Spinal cord (tissue), 10 donors: ENCODE data around the gene GREB1L. TPM values are rescaled to one million over a fixed set of nuclear protein-coding genes. Genes with fewer than 3 reads are reported as not detected.

ENCODE experiments used
- DNase-seq, 6 donors: peaks; one replicate each; pipeline versions ENCODE4 v3.0.0 to v3.0.0-alpha.2; 2013 to 2015; ENCODE audit warnings: low spot score in 6 of 6, low read depth in 4 of 6
- H3K27ac ChIP-seq: one replicate; pipeline ENCODE4 v1.5.1; 2013; ENCODE audit warnings: low read depth, low read length, control low read depth
- H3K27me3 ChIP-seq: one replicate; pipeline ENCODE4 v1.6.1; 2013; ENCODE audit warnings: low read length; ENCODE audit not compliant: control insufficient read depth, insufficient read depth
- H3K36me3 ChIP-seq: one replicate; pipeline ENCODE4 v1.6.1; 2013; ENCODE audit warnings: low read length; ENCODE audit not compliant: control insufficient read depth, insufficient read depth
- H3K4me1 ChIP-seq: one replicate; pipeline ENCODE4 v1.6.1; 2013; ENCODE audit warnings: low read length; ENCODE audit not compliant: control insufficient read depth, insufficient read depth
- H3K4me3 ChIP-seq: one replicate; pipeline ENCODE4 v1.5.1; 2013; ENCODE audit warnings: low read depth, low read length, control low read depth
- H3K9me3 ChIP-seq: one replicate; pipeline ENCODE4 v1.6.1; 2013; ENCODE audit warnings: low read length; ENCODE audit not compliant: control insufficient read depth, insufficient read depth
- WGBS: methylation state at CpG from one replicate; pipeline ENCODE4 v1.1.5; 2013; ENCODE audit warnings: missing lambda C conversion rate; ENCODE audit not compliant: insufficient coverage; 5-methylcytosine and 5-hydroxymethylcytosine counted together
- polyA plus RNA-seq, 2 donors: library from polyadenylated mRNA; unstranded; fragments of 120-200 nt; gene quantifications; one replicate each; pipeline ENCODE4 v1.2.1, GENCODE V29; 2013; ENCODE audit not compliant: insufficient read length in 2 of 2
- total RNA-seq, 2 donors: library from RNA; depleted of rRNA in 1 of 2; stranded (reverse); fragments of 120-200 nt in 1 of 2; fragments of >200 nt in 1 of 2; gene quantifications; one replicate each; pipeline versions ENCODE4 v1.2.3 to v1.2.4, GENCODE V29; 2013 to 2014
- donor health status: healthy.

The GREB1L gene
- total and polyA plus RNA-seq, 4 donors = 4.6 to 13.8 (median 6.5) TPM

DNA sequence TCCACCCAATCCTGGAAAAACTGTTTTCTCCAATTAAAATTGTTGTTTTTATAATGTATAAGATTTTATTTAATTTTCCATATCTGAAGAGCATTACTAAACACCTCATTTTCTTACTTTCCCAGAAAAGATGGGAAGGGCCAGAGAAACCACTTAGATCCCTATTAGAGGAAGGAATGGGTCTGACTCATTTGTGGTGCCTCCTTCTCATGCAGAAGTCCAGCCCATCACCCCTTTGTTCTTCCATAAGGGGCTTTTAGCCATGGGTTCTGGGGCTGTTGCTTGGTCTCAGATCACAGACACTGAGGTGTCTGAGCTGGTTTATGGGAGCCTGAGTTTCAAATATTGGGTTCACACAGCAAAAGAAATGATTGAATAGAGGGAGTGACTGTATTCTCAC lies 206.3 kb downstream of the GREB1L start:
- H3K9me3 ChIP-seq = no peaks in the 10 kb centered on the region
- H3K27ac ChIP-seq = no peak overlapping the region
- no peaks in the 10 kb centered on the region for H3K4me1 ChIP-seq
- peaks cover 6% of the 10 kb centered on the region for H3K36me3 ChIP-seq
- DNase-seq = no peak
- H3K27me3 ChIP-seq = no peaks in the 10 kb centered on the region
- H3K4me3 ChIP-seq = no peak overlapping the region

DNA sequence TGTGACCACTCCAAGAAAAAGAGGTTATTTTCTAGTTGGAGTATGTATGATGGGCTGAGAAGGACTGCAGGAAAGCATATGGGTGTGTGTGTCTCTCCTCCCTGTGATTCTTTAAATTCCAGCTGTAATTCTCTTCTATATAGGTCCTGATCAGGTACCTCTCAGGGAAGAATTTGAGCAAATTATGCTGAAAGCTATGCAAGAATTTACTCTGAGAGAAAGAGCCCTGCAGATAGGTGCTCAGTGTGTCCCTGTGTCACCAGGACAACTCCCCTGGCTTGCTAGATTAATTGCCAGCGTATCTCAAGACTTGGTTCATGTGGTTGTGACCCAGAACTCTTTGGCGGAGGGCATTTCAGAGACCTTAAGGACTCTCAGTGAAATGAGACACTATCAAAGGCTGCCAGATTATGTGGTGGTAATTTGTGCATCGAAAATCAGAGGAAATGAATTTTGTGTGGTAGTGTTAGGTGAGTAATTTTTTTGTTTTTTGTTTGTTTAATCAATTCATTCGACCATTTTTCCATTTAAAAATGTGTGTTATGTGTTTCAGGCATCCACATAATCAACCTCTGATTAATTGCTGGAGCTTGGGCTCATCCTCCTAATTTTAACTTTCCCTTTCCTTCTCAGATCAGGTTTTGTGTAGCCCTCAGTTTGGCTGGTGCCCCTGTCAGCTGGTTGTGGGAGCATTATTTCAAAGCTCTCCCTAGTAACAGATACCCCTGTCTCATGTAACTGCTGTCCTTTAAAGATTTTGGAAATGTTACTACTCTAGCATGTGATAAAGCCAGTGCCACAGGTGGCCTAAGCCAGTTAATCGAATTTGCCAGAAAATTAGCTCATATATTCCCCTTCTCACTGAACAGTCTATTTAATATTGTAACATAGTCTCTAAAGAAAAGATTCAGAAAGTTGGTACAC lies 207.6 kb downstream of the GREB1L start:
- Histone ChIP-seq H3K4me3 (no peak overlapping the region), H3K27ac (no peak overlapping the region), H3K9me3 (no peaks in the 10 kb centered on the region), H3K27me3 (no peaks in the 10 kb centered on the region), H3K4me1 (no peaks in the 10 kb centered on the region), H3K36me3 (peaks cover 6% of the 10 kb centered on the region)
- no peak for DNase-seq
- 89% methylated on average over 2 of the region's 5 CpGs for WGBS

DNA sequence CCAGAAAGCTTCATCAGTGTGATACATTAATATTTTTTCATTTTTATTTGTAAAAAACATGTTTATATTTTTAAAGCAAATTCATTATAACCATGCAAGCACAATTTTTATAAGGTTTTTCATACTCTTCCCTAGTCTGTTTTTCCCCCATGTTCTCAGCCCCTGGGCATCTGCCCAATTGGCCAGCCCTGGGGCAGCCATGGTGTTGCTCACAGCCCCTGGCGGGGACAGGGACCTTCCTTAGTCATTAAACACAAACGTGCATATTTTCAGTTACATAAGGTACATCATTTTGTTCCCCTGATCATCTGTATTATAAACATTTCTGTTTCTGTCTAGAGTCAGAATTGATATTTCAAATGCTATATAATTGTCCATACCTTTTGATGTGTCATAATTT lies 208.5 kb downstream of the GREB1L start:
- no peak for DNase-seq
- Histone ChIP-seq H3K27me3 (no peaks in the 10 kb centered on the region), H3K9me3 (no peaks in the 10 kb centered on the region), H3K4me1 (no peaks in the 10 kb centered on the region), H3K27ac (no peak overlapping the region), H3K4me3 (no peak overlapping the region), H3K36me3 (peaks cover 6% of the 10 kb centered on the region)
- WGBS = no CpG with 5 or more reads among the region's 2 CpGs

DNA sequence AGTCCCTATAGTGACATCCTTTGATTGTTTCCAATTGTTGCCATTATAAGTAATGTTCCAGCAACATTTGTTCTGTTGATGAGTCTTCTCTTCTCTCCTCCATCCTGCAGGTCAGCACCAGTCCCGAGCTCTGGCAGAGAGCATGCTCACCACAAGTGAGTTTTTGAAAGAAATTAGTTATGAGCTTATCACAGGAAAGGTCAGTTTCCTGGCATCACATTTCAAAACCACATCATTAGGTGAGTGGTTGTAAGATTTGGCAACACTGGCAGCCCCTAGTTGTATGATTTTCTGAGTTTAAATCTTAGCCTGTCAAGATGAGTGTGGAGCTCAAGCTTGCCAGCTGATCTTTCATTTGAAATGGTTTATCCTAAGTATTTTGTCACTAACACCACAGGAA lies 208.9 kb downstream of the GREB1L start:
- Histone ChIP-seq H3K27me3 (no peaks in the 10 kb centered on the region), H3K36me3 (peaks cover 6% of the 10 kb centered on the region), H3K4me3 (no peak overlapping the region), H3K4me1 (no peaks in the 10 kb centered on the region), H3K9me3 (no peaks in the 10 kb centered on the region), H3K27ac (no peak overlapping the region)
- no CpG with 5 or more reads among the region's 1 CpG for WGBS
- DNase-seq = no peak

DNA sequence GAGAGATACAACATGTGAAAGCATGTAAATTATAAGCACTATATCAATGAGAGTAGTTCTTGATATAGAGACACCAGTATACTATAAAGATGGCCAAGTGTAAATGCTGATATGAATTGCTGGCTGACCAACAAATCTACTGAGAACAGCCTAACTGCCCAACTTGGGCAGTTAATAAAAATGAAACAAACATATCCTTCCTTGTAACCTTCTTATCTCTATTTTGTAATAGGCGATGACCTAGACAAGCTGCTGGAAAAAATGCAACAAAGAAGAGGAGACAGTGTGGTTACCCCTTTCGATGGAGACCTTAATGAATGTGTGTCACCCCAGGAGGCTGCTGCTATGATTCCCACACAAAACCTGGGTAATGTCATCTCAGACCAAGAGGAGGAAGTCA lies 209.8 kb downstream of the GREB1L start:
- H3K4me1 ChIP-seq = no peaks in the 10 kb centered on the region
- no peak for DNase-seq
- H3K9me3 ChIP-seq = no peaks in the 10 kb centered on the region
- no peak overlapping the region for H3K27ac ChIP-seq
- H3K36me3 ChIP-seq = peaks cover 6% of the 10 kb centered on the region
- no peak overlapping the region for H3K4me3 ChIP-seq
- 100% methylated on average over 1 of the region's 2 CpGs for WGBS
- no peaks in the 10 kb centered on the region for H3K27me3 ChIP-seq

DNA sequence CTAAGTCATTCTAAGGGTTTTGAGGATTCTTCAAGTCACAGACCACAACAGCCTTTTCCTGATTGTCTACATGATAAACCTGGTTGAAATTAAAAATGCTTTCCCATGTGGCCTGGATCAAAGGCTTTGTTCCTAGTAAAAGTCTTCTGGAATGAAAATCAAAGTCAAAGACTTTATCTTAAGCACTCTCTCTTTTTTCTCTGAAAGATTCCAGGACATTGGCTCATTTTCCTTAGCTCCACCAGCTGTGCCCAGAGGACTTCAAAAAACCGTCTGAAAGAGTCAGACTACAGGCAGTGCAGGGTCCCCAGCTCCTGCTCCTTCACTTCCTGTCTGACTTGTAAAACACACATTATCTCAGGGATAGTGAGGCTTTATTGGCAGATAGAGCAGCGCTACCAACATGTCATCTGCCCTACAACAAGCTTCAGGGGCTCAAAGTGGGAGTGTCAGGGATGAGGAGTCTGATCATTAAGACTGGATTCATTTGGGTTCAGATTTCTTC lies 210.3 kb downstream of the GREB1L start:
- WGBS = no CpG with 5 or more reads among the region's 2 CpGs
- no peak overlapping the region for H3K27ac ChIP-seq
- no peak overlapping the region for H3K4me3 ChIP-seq
- DNase-seq = no peak
- no peaks in the 10 kb centered on the region for H3K27me3 ChIP-seq
- no peaks in the 10 kb centered on the region for H3K4me1 ChIP-seq
- H3K36me3 ChIP-seq = peaks cover 6% of the 10 kb centered on the region
- no peaks in the 10 kb centered on the region for H3K9me3 ChIP-seq

DNA sequence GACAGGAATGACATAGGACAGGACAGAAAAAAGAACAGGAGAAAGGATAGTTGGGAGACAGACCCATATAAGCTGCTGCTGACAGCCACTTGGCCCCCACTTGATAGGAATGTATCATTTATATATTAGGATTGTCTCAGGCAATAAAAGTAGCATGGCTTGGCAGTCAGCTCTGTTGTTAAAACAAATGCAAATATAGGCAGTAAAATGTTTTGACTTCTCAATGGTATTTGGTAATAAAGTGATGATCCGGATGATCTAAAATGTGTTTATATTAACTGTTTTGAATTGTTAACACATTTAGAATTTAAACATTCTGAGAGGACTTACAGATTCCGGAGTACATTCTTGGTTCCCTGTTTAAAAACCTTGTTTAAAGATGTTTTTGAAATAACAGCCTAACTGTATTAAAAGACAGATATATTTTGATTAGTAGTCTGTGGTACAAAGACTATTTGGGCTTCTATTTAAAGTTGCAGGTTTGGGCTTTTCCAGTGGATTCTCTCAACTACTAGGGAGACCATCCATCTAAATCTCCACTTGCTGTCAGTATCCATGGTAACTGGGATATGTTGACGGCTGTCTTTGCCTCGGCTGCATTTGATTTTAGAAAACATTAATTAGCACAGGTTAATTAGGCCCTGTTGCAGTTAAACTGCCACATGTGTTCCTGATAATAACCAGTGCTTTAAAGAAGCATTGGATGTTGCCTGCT lies 210.9 kb downstream of the GREB1L start:
- DNase-seq = peak in 1 of 6 donors; percentile 13
- Histone ChIP-seq H3K4me1 (no peaks in the 10 kb centered on the region), H3K27ac (no peak overlapping the region), H3K36me3 (peaks cover 6% of the 10 kb centered on the region), H3K4me3 (no peak overlapping the region), H3K27me3 (no peaks in the 10 kb centered on the region), H3K9me3 (no peaks in the 10 kb centered on the region)
- WGBS = no CpG with 5 or more reads among the region's 4 CpGs

DNA sequence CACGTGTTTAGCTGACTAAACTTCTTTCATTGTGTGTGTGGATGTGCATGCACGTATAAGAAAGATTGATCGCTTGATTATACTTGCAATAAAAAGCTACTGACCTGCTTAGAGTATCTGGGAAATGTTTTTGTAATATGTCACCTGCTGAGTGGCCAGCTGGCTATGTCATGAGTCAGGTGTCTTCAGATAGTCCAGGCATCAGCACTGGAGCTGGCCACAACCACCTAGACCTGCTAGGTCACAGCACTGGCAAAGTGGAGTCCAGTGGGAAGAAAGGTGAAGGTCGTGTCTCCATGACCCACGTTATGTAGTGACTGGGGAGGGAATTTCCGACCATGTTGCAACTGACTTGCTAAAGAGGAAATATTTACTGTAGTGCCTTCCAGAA lies 211.5 kb downstream of the GREB1L start:
- Histone ChIP-seq H3K27me3 (no peaks in the 10 kb centered on the region), H3K9me3 (no peaks in the 10 kb centered on the region), H3K4me3 (no peak overlapping the region), H3K36me3 (peaks cover 6% of the 10 kb centered on the region), H3K27ac (no peak overlapping the region), H3K4me1 (peaks cover 4% of the 10 kb centered on the region)
- DNase-seq = peak in 2 of 6 donors; percentile 6 to 75
- WGBS = 76% methylated on average over 6 of the region's 6 CpGs

DNA sequence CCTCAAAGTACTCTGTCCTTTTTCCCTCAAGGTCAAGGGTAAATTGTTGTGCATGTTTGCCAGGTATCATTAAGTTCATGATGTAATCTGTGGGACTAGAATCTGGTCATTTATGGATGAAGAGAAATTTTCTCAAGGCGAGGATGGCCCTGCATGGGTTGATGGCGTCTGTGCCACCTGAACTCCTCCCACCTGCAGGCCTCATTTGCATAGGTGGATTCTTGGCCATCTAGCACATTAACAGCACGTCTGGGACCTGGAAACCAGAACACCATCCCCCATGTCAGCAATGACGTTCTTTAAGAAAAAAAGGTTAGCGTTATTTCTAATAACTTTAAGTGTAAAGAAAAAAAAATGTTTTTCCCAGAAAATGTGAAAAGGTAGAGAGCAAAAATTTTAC lies 212.7 kb downstream of the GREB1L start:
- Histone ChIP-seq H3K9me3 (no peaks in the 10 kb centered on the region), H3K4me3 (no peak overlapping the region), H3K27ac (no peak overlapping the region), H3K27me3 (no peaks in the 10 kb centered on the region), H3K36me3 (peaks cover 6% of the 10 kb centered on the region), H3K4me1 (peaks cover 4% of the 10 kb centered on the region)
- DNase-seq = no peak
- 100% methylated on average over 1 of the region's 5 CpGs for WGBS
